ENCODE measurements around the gene IFT172.
"Not testable (repeated sequence)": the region's sequence is repeated elsewhere in the genome, so short reads cannot be mapped to it uniquely, and the experiment has no call there.

The IFT172 gene

GRCh38 chr2:27489498-27490397 is at the start of gene IFT172:
IFT172 (minus strand) TSS chr2:27489743; CDS start chr2:27489653, 90 bp downstream.
- DNase-seq (ENCODE audit: low spot score) = peak; percentile 91

- not testable (repeated sequence) for DNase-seq (ENCODE audit: low spot score)
These were observed 49.4 kb upstream of the IFT172 start for GRCh38 chr2:27538839-27539450.

- DNase-seq (ENCODE audit: low spot score) = no peak
These were observed 47.7 kb upstream of the IFT172 start for GRCh38 chr2:27537287-27537686.

- no peak for DNase-seq (ENCODE audit: low spot score)
These were observed 42.4 kb upstream of the IFT172 start for GRCh38 chr2:27531983-27532382.

GRCh38 chr2:27527182-27527581 is 37.6 kb upstream of the IFT172 start:
- DNase-seq (ENCODE audit: low spot score) = no peak

GRCh38 chr2:27522400-27522945 is 32.9 kb upstream of the IFT172 start:
- no peak for DNase-seq (ENCODE audit: low spot score)

- no peak for DNase-seq (ENCODE audit: low spot score)
These were observed 30.8 kb upstream of the IFT172 start for GRCh38 chr2:27520316-27520715.

- DNase-seq (ENCODE audit: low spot score) = no peak
These were observed 29.2 kb upstream of the IFT172 start for GRCh38 chr2:27518782-27519113.

GRCh38 chr2:27518113-27518781 is 28.7 kb upstream of the IFT172 start:
- no peak for DNase-seq (ENCODE audit: low spot score)

- DNase-seq (ENCODE audit: low spot score) = no peak
These were observed 19.8 kb upstream of the IFT172 start for GRCh38 chr2:27509326-27509725.

- no peak for DNase-seq (ENCODE audit: low spot score)
These were observed 17.8 kb upstream of the IFT172 start for GRCh38 chr2:27507293-27507692.

GRCh38 chr2:27506587-27506986 is 17.0 kb upstream of the IFT172 start:
- no peak for DNase-seq (ENCODE audit: low spot score)

- DNase-seq (ENCODE audit: low spot score) = no peak
These were observed 12.6 kb upstream of the IFT172 start for GRCh38 chr2:27502142-27502541.

- DNase-seq (ENCODE audit: low spot score) = no peak
These were observed 11.5 kb upstream of the IFT172 start for GRCh38 chr2:27501042-27501441.

- no peak for DNase-seq (ENCODE audit: low spot score)
These were observed 9.4 kb upstream of the IFT172 start for GRCh38 chr2:27498975-27499374.

- no peak for DNase-seq (ENCODE audit: low spot score)
These were observed 7.7 kb upstream of the IFT172 start for GRCh38 chr2:27497288-27497627.

GRCh38 chr2:27496357-27497287 is 7.1 kb upstream of the IFT172 start, which contains the start of gene GCKR:
GCKR (plus strand) TSS chr2:27496839; CDS start chr2:27496905, 66 bp downstream.
- no peak for DNase-seq (ENCODE audit: low spot score)

GRCh38 chr2:27495840-27496356 is 6.4 kb upstream of the IFT172 start:
- DNase-seq (ENCODE audit: low spot score) = no peak

GRCh38 chr2:27494944-27495554 is 5.5 kb upstream of the IFT172 start, which contains the start of gene FNDC4:
FNDC4 (minus strand) TSS chr2:27495200; CDS start chr2:27494679, 521 bp downstream.
- DNase-seq (ENCODE audit: low spot score) = peak; percentile 77

- DNase-seq (ENCODE audit: low spot score) = no peak
These were observed 4.9 kb upstream of the IFT172 start for GRCh38 chr2:27494284-27494943.

Data from D341Med (cell line).